GM12878 (cell line): Measurements from ENCODE around the gene KIAA0319L. TPM values are rescaled to one million over a fixed set of nuclear protein-coding genes. Genes with fewer than 3 reads are reported as not detected.

ENCODE experiments used
- ESRRA ChIP-seq: IDR thresholded peaks from 2 replicates; pipeline ENCODE4 v1.6.1; 2012; ENCODE audit warnings: mild to moderate bottlenecking, low read length, improper control_type of control experiment
- IRF4 ChIP-seq: IDR thresholded peaks from 2 replicates; pipeline ENCODE4 v1.6.1; 2011; ENCODE audit warnings: low read depth, low read length
- KDM1A ChIP-seq: fragments of 200-600 bp; sonication (generic); IDR thresholded peaks from 2 replicates; pipeline ENCODE4 v1.6.1; 2016; ENCODE audit warnings: borderline replicate concordance
- NR2C1 ChIP-seq: fragments of 450-650 bp; IDR thresholded peaks from 2 replicates; pipeline ENCODE4 v1.6.1; 2017; ENCODE audit warnings: antibody characterized with exemption, mild to moderate bottlenecking, moderate library complexity
- PAX8 ChIP-seq: fragments of 450-650 bp; IDR thresholded peaks from 2 replicates; pipeline ENCODE4 v1.6.1; 2017; ENCODE audit warnings: mild to moderate bottlenecking, moderate library complexity
- RCOR1 ChIP-seq: conservative IDR thresholded peaks from 2 replicates; pipeline ENCODE4 v1.6.1; 2012; ENCODE audit warnings: low read depth, low read length, improper control_type of control experiment
- SIX5 ChIP-seq: IDR thresholded peaks from 2 replicates; pipeline ENCODE4 v1.6.1; 2011; ENCODE audit warnings: mild to moderate bottlenecking, low read depth, low read length, moderate library complexity; ENCODE audit not compliant: severe bottlenecking
- TARDBP ChIP-seq: IDR thresholded peaks from 2 replicates; pipeline ENCODE4 v1.6.1; 2016; ENCODE audit warnings: borderline replicate concordance
- polyA plus RNA-seq, 11 experiments: library from polyadenylated mRNA; depleted of rRNA in 4 of 11; unstranded in 6 of 11; stranded (reverse) in 5 of 11; fragments of >200 nt; fragmentation: Nextera tagmentation in 4 of 11; fragmentation: Illumina TruSeq in 1 of 11; extraction: Ambion mirVana in 4 of 11; extraction: Trizol in 1 of 11; gene quantifications; 1 replicate in 1 of 11; 2 replicates in 10 of 11; pipeline versions ENCODE4 v1.2.1 to v1.2.3, GENCODE V29; 2011 to 2016; ENCODE audit warnings: inconsistent platforms in 2 of 11, missing spikeins in 2 of 11, low read depth in 1 of 11
- total RNA-seq, 4 experiments: library from RNA; depleted of rRNA in 3 of 4; stranded (reverse); fragments of >200 nt in 3 of 4; fragmentation: Illumina TruSeq in 1 of 4; extraction: Trizol in 1 of 4; gene quantifications; 2 replicates each; pipeline versions ENCODE4 v1.2.1 to v1.2.3, GENCODE V29; 2013 to 2021
- TF ChIP-seq, protein P1 (sequence below): fragments of 450-650 bp; IDR thresholded peaks from 2 replicates; pipeline ENCODE4 v1.6.1; 2017; ENCODE audit warnings: mild to moderate bottlenecking, moderate library complexity
- TF ChIP-seq, protein P2 (sequence below): fragments of 450-650 bp; IDR thresholded peaks from 2 replicates; pipeline ENCODE4 v1.6.1; 2017; ENCODE audit warnings: low read depth, mild to moderate bottlenecking, moderate library complexity

KIAA0319L gene
- total and polyA plus RNA-seq, 10 of the 15 experiments (the other 5 are each of a cell fraction or from before 2014, with no cell fraction given) = 2.6 to 57.8 (median 25.4) TPM

DNA sequence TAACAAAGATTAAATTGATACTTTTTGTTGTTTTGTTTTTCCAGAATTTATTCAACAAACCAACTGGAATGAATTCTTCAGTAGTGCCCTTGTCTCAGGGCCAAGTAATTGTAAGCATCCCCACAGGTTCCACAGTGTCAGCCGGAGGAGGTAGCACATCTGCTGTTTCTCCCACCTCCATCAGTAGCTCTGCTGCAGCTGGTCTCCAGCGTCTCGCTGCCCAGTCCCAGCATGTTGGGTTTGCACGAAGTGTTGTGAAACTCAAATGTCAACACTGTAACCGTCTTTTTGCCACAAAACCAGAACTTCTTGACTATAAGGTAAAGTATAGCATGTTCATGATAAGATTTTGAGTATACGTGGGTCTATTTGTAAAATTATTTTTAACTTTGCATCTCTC is 170.2 kb downstream of the KIAA0319L start (continued):
- TF ChIP-seq, protein P1, sequence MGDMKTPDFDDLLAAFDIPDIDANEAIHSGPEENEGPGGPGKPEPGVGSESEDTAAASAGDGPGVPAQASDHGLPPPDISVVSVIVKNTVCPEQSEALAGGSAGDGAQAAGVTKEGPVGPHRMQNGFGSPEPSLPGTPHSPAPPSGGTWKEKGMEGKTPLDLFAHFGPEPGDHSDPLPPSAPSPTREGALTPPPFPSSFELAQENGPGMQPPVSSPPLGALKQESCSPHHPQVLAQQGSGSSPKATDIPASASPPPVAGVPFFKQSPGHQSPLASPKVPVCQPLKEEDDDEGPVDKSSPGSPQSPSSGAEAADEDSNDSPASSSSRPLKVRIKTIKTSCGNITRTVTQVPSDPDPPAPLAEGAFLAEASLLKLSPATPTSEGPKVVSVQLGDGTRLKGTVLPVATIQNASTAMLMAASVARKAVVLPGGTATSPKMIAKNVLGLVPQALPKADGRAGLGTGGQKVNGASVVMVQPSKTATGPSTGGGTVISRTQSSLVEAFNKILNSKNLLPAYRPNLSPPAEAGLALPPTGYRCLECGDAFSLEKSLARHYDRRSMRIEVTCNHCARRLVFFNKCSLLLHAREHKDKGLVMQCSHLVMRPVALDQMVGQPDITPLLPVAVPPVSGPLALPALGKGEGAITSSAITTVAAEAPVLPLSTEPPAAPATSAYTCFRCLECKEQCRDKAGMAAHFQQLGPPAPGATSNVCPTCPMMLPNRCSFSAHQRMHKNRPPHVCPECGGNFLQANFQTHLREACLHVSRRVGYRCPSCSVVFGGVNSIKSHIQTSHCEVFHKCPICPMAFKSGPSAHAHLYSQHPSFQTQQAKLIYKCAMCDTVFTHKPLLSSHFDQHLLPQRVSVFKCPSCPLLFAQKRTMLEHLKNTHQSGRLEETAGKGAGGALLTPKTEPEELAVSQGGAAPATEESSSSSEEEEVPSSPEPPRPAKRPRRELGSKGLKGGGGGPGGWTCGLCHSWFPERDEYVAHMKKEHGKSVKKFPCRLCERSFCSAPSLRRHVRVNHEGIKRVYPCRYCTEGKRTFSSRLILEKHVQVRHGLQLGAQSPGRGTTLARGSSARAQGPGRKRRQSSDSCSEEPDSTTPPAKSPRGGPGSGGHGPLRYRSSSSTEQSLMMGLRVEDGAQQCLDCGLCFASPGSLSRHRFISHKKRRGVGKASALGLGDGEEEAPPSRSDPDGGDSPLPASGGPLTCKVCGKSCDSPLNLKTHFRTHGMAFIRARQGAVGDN = no peak
- no peak for TF ChIP-seq RCOR1
- no peak for TF ChIP-seq NR2C1
- no peak for TF ChIP-seq KDM1A
- TF ChIP-seq IRF4 = no peak
- TF ChIP-seq SIX5 = no peak
- TF ChIP-seq ESRRA = no peak
- TF ChIP-seq, protein P2, sequence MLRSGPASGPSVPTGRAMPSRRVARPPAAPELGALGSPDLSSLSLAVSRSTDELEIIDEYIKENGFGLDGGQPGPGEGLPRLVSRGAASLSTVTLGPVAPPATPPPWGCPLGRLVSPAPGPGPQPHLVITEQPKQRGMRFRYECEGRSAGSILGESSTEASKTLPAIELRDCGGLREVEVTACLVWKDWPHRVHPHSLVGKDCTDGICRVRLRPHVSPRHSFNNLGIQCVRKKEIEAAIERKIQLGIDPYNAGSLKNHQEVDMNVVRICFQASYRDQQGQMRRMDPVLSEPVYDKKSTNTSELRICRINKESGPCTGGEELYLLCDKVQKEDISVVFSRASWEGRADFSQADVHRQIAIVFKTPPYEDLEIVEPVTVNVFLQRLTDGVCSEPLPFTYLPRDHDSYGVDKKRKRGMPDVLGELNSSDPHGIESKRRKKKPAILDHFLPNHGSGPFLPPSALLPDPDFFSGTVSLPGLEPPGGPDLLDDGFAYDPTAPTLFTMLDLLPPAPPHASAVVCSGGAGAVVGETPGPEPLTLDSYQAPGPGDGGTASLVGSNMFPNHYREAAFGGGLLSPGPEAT = no peak
- TF ChIP-seq TARDBP = no peak
- TF ChIP-seq PAX8 = no peak
